Osteocyte (in vitro differentiated cells): ENCODE results near the gene MMRN2. TPM values are rescaled to one million over a fixed set of nuclear protein-coding genes. Genes with fewer than 3 reads are reported as not detected.
"Not testable (repeated sequence)": the region's sequence is repeated elsewhere in the genome, so short reads cannot be mapped to it uniquely, and the experiment has no call there.

Experiments used
- DNase-seq: peaks from one replicate; pipeline ENCODE4 v3.0.0; 2021; ENCODE audit warnings: mixed read lengths; ENCODE audit not compliant: unreplicated experiment; ENCODE audit errors: extremely low spot score
- H3K27ac Mint-ChIP-seq: one replicate; pipeline ENCODE4 v1.8.0; 2021; ENCODE audit warnings: mild to moderate bottlenecking, mixed read lengths; ENCODE audit not compliant: unreplicated experiment
- H3K27me3 Mint-ChIP-seq: one replicate; pipeline ENCODE4 v1.8.0; 2021; ENCODE audit warnings: mixed read lengths; ENCODE audit not compliant: unreplicated experiment
- H3K36me3 Mint-ChIP-seq: one replicate; pipeline ENCODE4 v1.8.0; 2021; ENCODE audit warnings: mixed read lengths; ENCODE audit not compliant: unreplicated experiment
- H3K4me1 Mint-ChIP-seq: one replicate; pipeline ENCODE4 v1.8.0; 2021; ENCODE audit warnings: mixed read lengths; ENCODE audit not compliant: unreplicated experiment
- H3K4me3 Mint-ChIP-seq: one replicate; pipeline ENCODE4 v1.8.0; 2021; ENCODE audit warnings: mild to moderate bottlenecking, moderate library complexity, mixed read lengths; ENCODE audit not compliant: unreplicated experiment
- H3K9me3 Mint-ChIP-seq: one replicate; pipeline ENCODE4 v1.8.0; 2021; ENCODE audit warnings: mixed read lengths; ENCODE audit not compliant: unreplicated experiment
- total RNA-seq: library from RNA; stranded (reverse); gene quantifications from 2 replicates; pipeline ENCODE4 v1.2.1, GENCODE V29; 2021
- TF ChIP-seq, protein P1 (sequence below): fragments of 200-600 bp; sonication (generic); IDR thresholded peaks from 2 replicates; pipeline ENCODE4 v1.5.0; 2021; ENCODE audit warnings: antibody characterized with exemption, mild to moderate bottlenecking, moderate library complexity

The MMRN2 gene
- total RNA-seq, 1 donor from 2014 or later, result not detected

- TF ChIP-seq, protein P1, sequence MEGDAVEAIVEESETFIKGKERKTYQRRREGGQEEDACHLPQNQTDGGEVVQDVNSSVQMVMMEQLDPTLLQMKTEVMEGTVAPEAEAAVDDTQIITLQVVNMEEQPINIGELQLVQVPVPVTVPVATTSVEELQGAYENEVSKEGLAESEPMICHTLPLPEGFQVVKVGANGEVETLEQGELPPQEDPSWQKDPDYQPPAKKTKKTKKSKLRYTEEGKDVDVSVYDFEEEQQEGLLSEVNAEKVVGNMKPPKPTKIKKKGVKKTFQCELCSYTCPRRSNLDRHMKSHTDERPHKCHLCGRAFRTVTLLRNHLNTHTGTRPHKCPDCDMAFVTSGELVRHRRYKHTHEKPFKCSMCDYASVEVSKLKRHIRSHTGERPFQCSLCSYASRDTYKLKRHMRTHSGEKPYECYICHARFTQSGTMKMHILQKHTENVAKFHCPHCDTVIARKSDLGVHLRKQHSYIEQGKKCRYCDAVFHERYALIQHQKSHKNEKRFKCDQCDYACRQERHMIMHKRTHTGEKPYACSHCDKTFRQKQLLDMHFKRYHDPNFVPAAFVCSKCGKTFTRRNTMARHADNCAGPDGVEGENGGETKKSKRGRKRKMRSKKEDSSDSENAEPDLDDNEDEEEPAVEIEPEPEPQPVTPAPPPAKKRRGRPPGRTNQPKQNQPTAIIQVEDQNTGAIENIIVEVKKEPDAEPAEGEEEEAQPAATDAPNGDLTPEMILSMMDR, result no peak
- H3K4me3 Mint-ChIP-seq, result no peak overlapping the region
Measured at GRCh38 chr10:86952106-86952505, 5.3 kb downstream of the MMRN2 start.

GRCh38 chr10:86951184-86951761 lies 6.1 kb downstream of the MMRN2 start:
- H3K4me3 Mint-ChIP-seq, result no peak overlapping the region
- H3K36me3 Mint-ChIP-seq, result peaks cover 5% of the 10 kb centered on the region
- H3K27ac Mint-ChIP-seq, result no peak overlapping the region
- peaks cover 26% of the 10 kb centered on the region for H3K4me1 Mint-ChIP-seq
- H3K9me3 Mint-ChIP-seq, result peaks cover 9% of the 10 kb centered on the region
- H3K27me3 Mint-ChIP-seq, result peaks cover 17% of the 10 kb centered on the region
- DNase-seq, result no peak
- TF ChIP-seq, protein P1, result no peak

More at GRCh38 chr10:86952106-86952505, 5.3 kb downstream of the MMRN2 start:
- H3K9me3 Mint-ChIP-seq, result peaks cover 9% of the 10 kb centered on the region
- no peak for DNase-seq
- peaks cover 11% of the 10 kb centered on the region for H3K27me3 Mint-ChIP-seq
- H3K27ac Mint-ChIP-seq, result no peak overlapping the region
- H3K36me3 Mint-ChIP-seq, result peaks cover 5% of the 10 kb centered on the region
- H3K4me1 Mint-ChIP-seq, result peaks cover 32% of the 10 kb centered on the region

- Mint-ChIP-seq H3K9me3 (peaks cover 9% of the 10 kb centered on the region), H3K4me3 (no peak overlapping the region), H3K27me3 (peaks cover 17% of the 10 kb centered on the region), H3K36me3 (peaks cover 5% of the 10 kb centered on the region), H3K27ac (no peak overlapping the region), H3K4me1 (peaks cover 27% of the 10 kb centered on the region)
- TF ChIP-seq, protein P1, result no peak
- DNase-seq, result no peak
Measured at GRCh38 chr10:86950349-86950748, 7.1 kb downstream of the MMRN2 start.

GRCh38 chr10:86947806-86948205 lies 9.6 kb downstream of the MMRN2 start:
- not testable (repeated sequence) for H3K27ac Mint-ChIP-seq, H3K36me3 Mint-ChIP-seq

GRCh38 chr10:86946213-86947155 lies 10.9 kb downstream of the MMRN2 start:
- Mint-ChIP-seq H3K27me3 (peaks cover 17% of the 10 kb centered on the region), H3K4me1 (peaks cover 7% of the 10 kb centered on the region), H3K9me3 (no peaks in the 10 kb centered on the region), H3K4me3 (no peak overlapping the region), H3K27ac (no peak overlapping the region), H3K36me3 (peaks cover 5% of the 10 kb centered on the region)
- peak; percentile 71 for DNase-seq
- TF ChIP-seq, protein P1, result no peak

More at GRCh38 chr10:86947806-86948205, 9.6 kb downstream of the MMRN2 start:
- H3K27me3 Mint-ChIP-seq, result peaks cover 17% of the 10 kb centered on the region
- H3K9me3 Mint-ChIP-seq, H3K4me3 Mint-ChIP-seq, H3K4me1 Mint-ChIP-seq: not testable (repeated sequence)
- DNase-seq, result peak; percentile 46
